ENCODE results near the gene KLF3. TPM values are rescaled to one million over a fixed set of nuclear protein-coding genes. Genes with fewer than 3 reads are reported as not detected.
A peak's percentile ranks its signal among the peaks of the same experiment; 100 is the strongest.

KLF3 gene
- total RNA-seq, 1 donor: 25.3 TPM

- H3K27me3 ChIP-seq (ENCODE audit: insufficient read depth, low read length): peaks cover 6% of the 10 kb centered on the region
- no peak for DNase-seq (ENCODE audit: insufficient read length, low spot score, missing footprints)
- no peaks in the 10 kb centered on the region for H3K9me3 ChIP-seq (ENCODE audit: low read depth, low read length)
- TF ChIP-seq CTCF (IDR thresholded peaks at IDR 0.05; ENCODE audit: extremely low read depth, low read depth, low read length): no peak
- H3K4me3 ChIP-seq (ENCODE audit: insufficient read depth, low read length): no peak overlapping the region
- no peaks in the 10 kb centered on the region for H3K4me1 ChIP-seq (ENCODE audit: insufficient read depth, low read length)
- H3K36me3 ChIP-seq (ENCODE audit: insufficient read depth, low read length): no peaks in the 10 kb centered on the region
- H2AFZ ChIP-seq (ENCODE audit: low read length): no peak overlapping the region
- H3K4me2 ChIP-seq (ENCODE audit: insufficient read depth, low read length): no peak overlapping the region
- H3K79me2 ChIP-seq (ENCODE audit: insufficient read depth, low read length): no peaks in the 10 kb centered on the region
- no peaks in the 10 kb centered on the region for H4K20me1 ChIP-seq (ENCODE audit: insufficient read depth, low read length)
- H3K27ac ChIP-seq (ENCODE audit: low read depth, low read length): no peak overlapping the region
Measured at GRCh38 chr4:38619316-38619715, 44.7 kb upstream of the KLF3 start.

- no peak overlapping the region for H3K27ac ChIP-seq (ENCODE audit: low read depth, low read length)
- H3K9me3 ChIP-seq (ENCODE audit: low read depth, low read length): no peaks in the 10 kb centered on the region
- DNase-seq (ENCODE audit: insufficient read length, low spot score, missing footprints): no peak
Measured at GRCh38 chr4:38620065-38620464, 43.9 kb upstream of the KLF3 start.

GRCh38 chr4:38620527-38621027 is 43.4 kb upstream of the KLF3 start:
- Histone ChIP-seq H3K4me1 (ENCODE audit: insufficient read depth, low read length) (no peaks in the 10 kb centered on the region), H3K27me3 (ENCODE audit: insufficient read depth, low read length) (peaks cover 6% of the 10 kb centered on the region), H3K4me2 (ENCODE audit: insufficient read depth, low read length) (no peak overlapping the region), H3K79me2 (ENCODE audit: insufficient read depth, low read length) (no peaks in the 10 kb centered on the region), H4K20me1 (ENCODE audit: insufficient read depth, low read length) (no peaks in the 10 kb centered on the region), H2AFZ (ENCODE audit: low read length) (no peak overlapping the region), H3K27ac (ENCODE audit: low read depth, low read length) (no peak overlapping the region), H3K9me3 (ENCODE audit: low read depth, low read length) (no peaks in the 10 kb centered on the region), H3K36me3 (ENCODE audit: insufficient read depth, low read length) (no peaks in the 10 kb centered on the region), H3K4me3 (ENCODE audit: insufficient read depth, low read length) (no peak overlapping the region)
- TF ChIP-seq CTCF (IDR thresholded peaks at IDR 0.05; ENCODE audit: extremely low read depth, low read depth, low read length): no peak
- no peak for DNase-seq (ENCODE audit: insufficient read length, low spot score, missing footprints)

More at GRCh38 chr4:38620065-38620464, 43.9 kb upstream of the KLF3 start:
- Histone ChIP-seq H3K4me1 (ENCODE audit: insufficient read depth, low read length) (no peaks in the 10 kb centered on the region), H3K79me2 (ENCODE audit: insufficient read depth, low read length) (no peaks in the 10 kb centered on the region), H3K36me3 (ENCODE audit: insufficient read depth, low read length) (no peaks in the 10 kb centered on the region), H4K20me1 (ENCODE audit: insufficient read depth, low read length) (no peaks in the 10 kb centered on the region), H3K4me2 (ENCODE audit: insufficient read depth, low read length) (no peak overlapping the region), H3K27me3 (ENCODE audit: insufficient read depth, low read length) (peaks cover 6% of the 10 kb centered on the region), H2AFZ (ENCODE audit: low read length) (no peak overlapping the region), H3K4me3 (ENCODE audit: insufficient read depth, low read length) (no peak overlapping the region)
- TF ChIP-seq CTCF (IDR thresholded peaks at IDR 0.05; ENCODE audit: extremely low read depth, low read depth, low read length): no peak

- Histone ChIP-seq H3K4me3 (ENCODE audit: insufficient read depth, low read length) (no peak overlapping the region), H4K20me1 (ENCODE audit: insufficient read depth, low read length) (no peaks in the 10 kb centered on the region), H3K79me2 (ENCODE audit: insufficient read depth, low read length) (no peaks in the 10 kb centered on the region), H3K27me3 (ENCODE audit: insufficient read depth, low read length) (peaks cover 6% of the 10 kb centered on the region), H3K4me1 (ENCODE audit: insufficient read depth, low read length) (no peaks in the 10 kb centered on the region), H2AFZ (ENCODE audit: low read length) (no peak overlapping the region), H3K4me2 (ENCODE audit: insufficient read depth, low read length) (no peak overlapping the region), H3K36me3 (ENCODE audit: insufficient read depth, low read length) (no peaks in the 10 kb centered on the region), H3K9me3 (ENCODE audit: low read depth, low read length) (no peaks in the 10 kb centered on the region), H3K27ac (ENCODE audit: low read depth, low read length) (no peak overlapping the region)
- peak; percentile 71 for DNase-seq (ENCODE audit: insufficient read length, low spot score, missing footprints)
- no peak for TF ChIP-seq CTCF (IDR thresholded peaks at IDR 0.05; ENCODE audit: extremely low read depth, low read depth, low read length)
Measured at GRCh38 chr4:38621028-38621684, 42.8 kb upstream of the KLF3 start.

Data from osteoblast (primary cell).